ENCODE results near the gene ZNF628.
"Not testable (repeated sequence)": the region's sequence is repeated elsewhere in the genome, so short reads cannot be mapped to it uniquely, and the experiment has no call there.

Gene ZNF628

GRCh38 chr19:55441692-55442321 lies 34.6 kb upstream of the ZNF628 start:
- Histone ChIP-seq H3K4me2 (ENCODE audit: low read length) (no peak overlapping the region), H3K4me1 (ENCODE audit: control insufficient read depth, insufficient read depth, low read length) (peaks cover 3% of the 10 kb centered on the region), H3K4me3 (ENCODE audit: low read length) (no peak overlapping the region), H3K9me3 (replicated peaks; ENCODE audit: low read length) (no peaks in the 10 kb centered on the region), H3K36me3 (ENCODE audit: insufficient read depth, low read length) (no peaks in the 10 kb centered on the region), H3K27me3 (ENCODE audit: control insufficient read depth, insufficient read depth, low read length) (peaks cover 67% of the 10 kb centered on the region), H3K9ac (ENCODE audit: low read depth, low read length) (no peak overlapping the region)

GRCh38 chr19:55442372-55442961 lies 34.0 kb upstream of the ZNF628 start:
- Histone ChIP-seq H3K36me3 (ENCODE audit: insufficient read depth, low read length) (no peaks in the 10 kb centered on the region), H3K27me3 (ENCODE audit: control insufficient read depth, insufficient read depth, low read length) (peaks cover 72% of the 10 kb centered on the region), H3K4me1 (ENCODE audit: control insufficient read depth, insufficient read depth, low read length) (peaks cover 3% of the 10 kb centered on the region), H3K4me3 (ENCODE audit: low read length) (no peak overlapping the region), H3K9ac (ENCODE audit: low read depth, low read length) (no peak overlapping the region), H3K4me2 (ENCODE audit: low read length) (no peak overlapping the region), H3K9me3 (replicated peaks; ENCODE audit: low read length) (no peaks in the 10 kb centered on the region)

DNA sequence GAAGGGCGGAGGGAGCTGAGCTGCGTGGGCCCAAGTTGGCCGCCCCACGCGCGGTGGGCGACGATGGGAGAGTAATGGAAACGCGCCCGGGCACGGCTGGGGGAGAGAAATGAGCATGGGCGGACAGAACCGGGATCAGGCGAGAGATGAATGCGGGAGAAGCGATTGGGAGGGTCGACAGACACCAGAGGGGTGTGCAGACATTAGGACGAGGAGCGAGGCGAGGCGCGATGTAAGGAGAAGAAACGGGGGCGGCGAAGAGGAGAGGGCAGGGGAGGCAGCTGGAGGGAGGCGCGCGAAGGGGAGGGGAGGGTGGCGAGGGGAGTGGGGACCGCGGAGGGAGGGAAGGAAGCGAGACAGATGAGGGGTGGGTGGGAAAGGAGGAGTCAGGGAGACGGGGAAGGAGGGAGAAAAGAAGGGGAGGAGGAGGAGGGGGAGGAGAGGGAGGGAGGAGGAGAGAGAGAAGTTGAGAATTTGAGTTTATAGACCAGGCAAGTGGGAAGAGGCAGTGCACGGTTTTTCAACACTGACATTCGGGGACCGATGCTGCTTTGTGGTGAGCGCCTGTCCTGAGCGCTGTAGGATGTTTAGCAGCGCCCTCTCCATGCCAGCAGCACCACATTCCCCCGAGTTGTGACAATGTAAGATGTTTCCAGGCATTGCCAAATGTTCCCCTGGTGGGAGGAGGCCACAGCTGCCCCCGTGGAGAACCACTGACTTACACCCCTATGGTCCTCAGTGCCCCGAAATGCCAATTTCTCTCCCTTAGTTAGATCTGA lies 33.2 kb upstream of the ZNF628 start, which contains the start of gene SHISA7:
Gene SHISA7 (minus strand): TSS at position 256 of the 779 bp plus-strand sequence. CDS start 437 bp downstream, outside the sequence.
- H3K9me3 ChIP-seq (replicated peaks; ENCODE audit: low read length): no peaks in the 10 kb centered on the region
- H3K36me3 ChIP-seq (ENCODE audit: insufficient read depth, low read length): no peaks in the 10 kb centered on the region
- peaks cover 3% of the 10 kb centered on the region for H3K4me1 ChIP-seq (ENCODE audit: control insufficient read depth, insufficient read depth, low read length)
- no peak within 1 kb of the TSS for H3K4me2 ChIP-seq (ENCODE audit: low read length)
- H3K27me3 ChIP-seq (ENCODE audit: control insufficient read depth, insufficient read depth, low read length): peaks cover 77% of the 10 kb centered on the region
- no peak within 1 kb of the TSS for H3K4me3 ChIP-seq (ENCODE audit: low read length)
- H3K9ac ChIP-seq (ENCODE audit: low read depth, low read length): no peak within 1 kb of the TSS

DNA sequence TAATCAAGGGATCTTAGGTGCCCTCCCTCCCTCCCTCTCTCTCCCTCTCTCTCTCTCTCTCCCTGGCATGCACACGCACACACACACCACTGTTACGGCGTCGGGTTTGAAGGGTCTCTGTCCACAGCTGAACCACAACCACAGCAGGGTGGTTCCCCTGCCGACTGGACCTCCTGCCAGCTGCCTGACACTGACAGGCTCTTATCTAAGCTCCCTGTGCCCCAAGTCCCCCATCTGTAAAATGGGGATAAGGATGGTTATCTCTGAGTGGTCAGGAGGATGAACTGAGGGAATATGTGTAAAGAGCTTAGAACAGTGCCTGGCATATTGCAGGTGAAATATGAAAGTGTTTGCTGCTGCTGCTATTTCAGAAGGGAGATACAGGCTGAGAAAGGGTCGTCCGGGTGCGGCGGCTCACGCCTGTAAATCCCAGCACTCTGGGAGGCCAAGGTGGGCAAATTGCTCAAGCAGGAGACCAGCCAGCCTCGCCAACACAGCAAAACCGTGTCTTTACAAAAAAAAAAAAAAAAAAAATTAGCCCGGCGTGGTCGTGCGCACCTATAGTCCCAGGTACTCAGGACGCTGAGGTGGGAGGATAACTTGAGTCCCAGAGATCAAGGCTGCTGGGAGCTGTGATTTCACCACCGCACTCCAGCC lies 32.5 kb upstream of the ZNF628 start:
- H3K9me3 ChIP-seq (replicated peaks; ENCODE audit: low read length): no peaks in the 10 kb centered on the region
- H3K36me3 ChIP-seq (ENCODE audit: insufficient read depth, low read length): no peaks in the 10 kb centered on the region
- H3K4me1 ChIP-seq (ENCODE audit: control insufficient read depth, insufficient read depth, low read length): peaks cover 3% of the 10 kb centered on the region
- peaks cover 75% of the 10 kb centered on the region for H3K27me3 ChIP-seq (ENCODE audit: control insufficient read depth, insufficient read depth, low read length)
- no peak overlapping the region for H3K4me3 ChIP-seq (ENCODE audit: low read length)
- H3K9ac ChIP-seq (ENCODE audit: low read depth, low read length): no peak overlapping the region
- no peak overlapping the region for H3K4me2 ChIP-seq (ENCODE audit: low read length)

DNA sequence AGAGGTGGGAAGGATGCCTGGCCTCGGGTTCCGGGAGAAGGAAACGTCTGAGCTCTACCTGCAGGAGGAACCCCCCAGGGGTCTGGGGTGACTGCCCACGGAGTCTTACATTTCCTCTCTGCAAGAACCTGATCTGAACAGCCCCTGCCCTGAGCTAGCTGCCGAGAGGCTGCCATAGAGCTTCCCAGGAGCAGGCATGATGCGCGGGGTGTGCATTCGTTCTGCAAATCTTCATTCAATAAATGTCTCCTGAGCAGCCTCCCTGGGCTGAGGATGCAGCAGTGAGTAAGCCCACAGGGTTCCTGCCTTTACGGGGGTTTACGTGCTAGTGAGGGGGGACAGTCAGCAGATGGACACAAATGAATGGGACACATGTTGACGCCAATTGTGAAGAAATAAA lies 31.8 kb upstream of the ZNF628 start:
- Histone ChIP-seq H3K4me3 (ENCODE audit: low read length) (no peak overlapping the region), H3K36me3 (ENCODE audit: insufficient read depth, low read length) (no peaks in the 10 kb centered on the region), H3K27me3 (ENCODE audit: control insufficient read depth, insufficient read depth, low read length) (peaks cover 74% of the 10 kb centered on the region), H3K4me2 (ENCODE audit: low read length) (no peak overlapping the region), H3K9ac (ENCODE audit: low read depth, low read length) (no peak overlapping the region), H3K9me3 (replicated peaks; ENCODE audit: low read length) (no peaks in the 10 kb centered on the region), H3K4me1 (ENCODE audit: control insufficient read depth, insufficient read depth, low read length) (peaks cover 3% of the 10 kb centered on the region)

DNA sequence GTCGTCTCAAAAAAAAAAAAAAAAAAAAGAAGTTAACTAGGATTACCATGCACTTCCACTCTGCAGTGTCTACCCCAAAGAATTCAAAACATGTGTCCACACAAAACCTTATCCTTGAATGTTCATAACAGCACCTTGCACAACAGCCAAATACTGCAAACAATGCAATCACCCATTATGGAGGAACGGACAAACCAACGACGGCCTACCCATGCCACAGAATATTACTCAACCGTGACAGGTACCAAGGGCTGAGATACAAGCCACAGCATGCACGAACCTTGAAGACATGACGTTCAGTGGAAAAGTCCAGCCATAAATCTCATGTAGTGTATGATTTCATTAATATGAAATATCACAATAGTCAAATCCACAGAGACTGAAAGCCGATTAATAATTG lies 30.4 kb upstream of the ZNF628 start:
- no peaks in the 10 kb centered on the region for H3K9me3 ChIP-seq (replicated peaks; ENCODE audit: low read length)
- H3K9ac ChIP-seq (ENCODE audit: low read depth, low read length): no peak overlapping the region
- H3K36me3 ChIP-seq (ENCODE audit: insufficient read depth, low read length): no peaks in the 10 kb centered on the region
- H3K4me1 ChIP-seq (ENCODE audit: control insufficient read depth, insufficient read depth, low read length): no peaks in the 10 kb centered on the region
- no peak overlapping the region for H3K4me2 ChIP-seq (ENCODE audit: low read length)
- no peak overlapping the region for H3K4me3 ChIP-seq (ENCODE audit: low read length)
- H3K27me3 ChIP-seq (ENCODE audit: control insufficient read depth, insufficient read depth, low read length): peaks cover 72% of the 10 kb centered on the region

DNA sequence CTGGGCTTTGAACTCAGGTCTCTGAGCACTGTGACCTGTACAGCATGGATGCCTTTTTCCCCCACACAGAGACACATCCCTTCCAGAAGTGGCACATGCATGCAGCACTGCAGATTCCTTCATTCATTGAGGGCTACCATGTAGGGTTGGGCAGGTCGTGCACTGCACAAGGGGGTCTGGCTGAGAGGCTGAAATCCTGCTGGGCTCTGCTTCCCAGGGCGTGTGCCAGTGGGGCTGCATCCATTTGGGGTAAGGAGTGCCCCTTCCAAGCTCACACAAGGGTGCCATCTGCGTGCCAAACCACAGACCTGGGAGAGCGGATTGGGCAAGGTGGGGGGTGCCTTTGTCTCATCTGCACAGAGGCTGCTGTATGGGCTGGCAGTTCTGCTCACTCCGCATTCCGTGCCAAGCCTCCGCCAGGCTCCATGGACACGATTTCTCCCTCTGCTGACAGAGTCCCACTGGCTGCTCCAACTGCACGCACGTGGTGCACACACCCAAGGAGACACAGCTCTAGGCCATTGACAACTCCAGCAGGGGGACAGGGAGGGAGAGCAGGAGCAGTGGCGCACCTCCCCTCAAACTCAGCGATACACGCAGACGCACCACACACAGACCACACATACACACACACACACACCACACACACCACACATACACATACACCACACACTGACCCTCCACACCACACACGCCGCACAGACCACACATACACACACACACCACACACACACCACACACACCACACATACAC lies 28.8 kb upstream of the ZNF628 start:
- no peak overlapping the region for H3K4me3 ChIP-seq (ENCODE audit: low read length)
- no peaks in the 10 kb centered on the region for H3K9me3 ChIP-seq (replicated peaks; ENCODE audit: low read length)
- H3K27me3 ChIP-seq (ENCODE audit: control insufficient read depth, insufficient read depth, low read length): peaks cover 72% of the 10 kb centered on the region
- no peaks in the 10 kb centered on the region for H3K36me3 ChIP-seq (ENCODE audit: insufficient read depth, low read length)
- H3K4me1 ChIP-seq (ENCODE audit: control insufficient read depth, insufficient read depth, low read length): no peaks in the 10 kb centered on the region
- H3K4me2 ChIP-seq (ENCODE audit: low read length): no peak overlapping the region
- no peak overlapping the region for H3K9ac ChIP-seq (ENCODE audit: low read depth, low read length)

DNA sequence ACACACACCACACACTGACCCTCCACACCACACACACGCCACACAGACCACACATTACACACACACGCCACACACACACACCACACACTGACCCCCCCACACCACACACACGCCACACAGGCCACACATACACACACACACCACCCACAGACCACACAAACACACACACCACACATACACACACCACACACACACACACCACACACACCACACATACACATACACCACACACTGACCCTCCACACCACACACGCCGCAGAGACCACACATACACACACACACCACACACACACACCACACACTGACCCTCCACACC lies 28.3 kb upstream of the ZNF628 start:
- not testable (repeated sequence) for H3K4me2 ChIP-seq (ENCODE audit: low read length); H3K4me1 ChIP-seq (ENCODE audit: control insufficient read depth, insufficient read depth, low read length); H3K4me3 ChIP-seq (ENCODE audit: low read length); H3K9me3 ChIP-seq (replicated peaks; ENCODE audit: low read length); H3K36me3 ChIP-seq (ENCODE audit: insufficient read depth, low read length); H3K9ac ChIP-seq (ENCODE audit: low read depth, low read length)
- peaks cover 68% of the 10 kb centered on the region for H3K27me3 ChIP-seq (ENCODE audit: control insufficient read depth, insufficient read depth, low read length)

- no peaks in the 10 kb centered on the region for H3K9me3 ChIP-seq (replicated peaks; ENCODE audit: low read length)
- no peak overlapping the region for H3K9ac ChIP-seq (ENCODE audit: low read depth, low read length)
- no peak overlapping the region for H3K4me2 ChIP-seq (ENCODE audit: low read length)
- no peaks in the 10 kb centered on the region for H3K4me1 ChIP-seq (ENCODE audit: control insufficient read depth, insufficient read depth, low read length)
- H3K36me3 ChIP-seq (ENCODE audit: insufficient read depth, low read length): no peaks in the 10 kb centered on the region
- H3K4me3 ChIP-seq (ENCODE audit: low read length): no peak overlapping the region
- H3K27me3 ChIP-seq (ENCODE audit: control insufficient read depth, insufficient read depth, low read length): peaks cover 56% of the 10 kb centered on the region
Measured at GRCh38 chr19:55449469-55449868, 26.9 kb upstream of the ZNF628 start.

DNA sequence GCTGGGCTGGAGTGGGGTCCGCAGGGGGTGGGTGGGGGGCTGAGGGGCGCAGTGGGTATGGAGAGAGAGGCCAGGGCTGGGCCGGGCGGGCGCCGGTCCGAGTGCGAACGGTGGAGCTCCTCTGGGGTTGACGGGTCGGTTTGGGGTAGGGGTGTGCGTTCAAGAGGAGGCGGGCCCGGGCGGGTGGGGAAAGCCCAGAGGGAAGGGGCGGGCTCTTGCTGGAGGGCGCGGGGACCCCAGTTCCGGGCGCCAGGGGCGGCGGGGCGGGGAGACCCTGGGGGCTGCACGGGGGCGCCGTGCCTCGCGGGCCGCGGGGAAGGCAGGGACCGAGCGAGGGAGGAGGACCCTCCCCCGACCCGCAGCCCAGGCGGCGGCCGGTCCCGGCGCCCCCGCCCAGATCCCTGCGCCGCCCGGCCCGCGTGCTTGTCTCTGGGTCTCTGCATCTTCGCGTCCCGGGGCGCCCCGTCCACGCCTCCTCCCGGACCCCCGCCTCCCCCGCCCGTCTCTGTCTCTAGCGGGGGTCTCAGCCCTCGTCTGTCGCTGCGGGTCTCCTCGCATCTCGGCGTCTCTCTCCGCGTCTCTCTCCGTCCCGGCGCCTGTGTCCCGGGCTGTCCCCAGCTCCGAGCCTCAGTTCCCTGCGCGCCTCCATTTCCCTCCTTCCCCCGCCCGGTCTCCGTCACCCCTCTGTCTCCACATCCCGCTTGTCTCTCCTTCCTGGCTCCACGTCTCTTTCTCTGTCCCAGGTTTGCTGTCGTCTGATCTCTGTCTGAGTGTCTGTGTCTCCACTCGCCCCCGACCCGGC lies 25.1 kb upstream of the ZNF628 start:
- Histone ChIP-seq H3K36me3 (ENCODE audit: insufficient read depth, low read length) (no peaks in the 10 kb centered on the region), H3K4me3 (ENCODE audit: low read length) (no peak overlapping the region), H3K4me1 (ENCODE audit: control insufficient read depth, insufficient read depth, low read length) (no peaks in the 10 kb centered on the region), H3K9ac (ENCODE audit: low read depth, low read length) (no peak overlapping the region), H3K9me3 (replicated peaks; ENCODE audit: low read length) (no peaks in the 10 kb centered on the region), H3K27me3 (ENCODE audit: control insufficient read depth, insufficient read depth, low read length) (peaks cover 42% of the 10 kb centered on the region), H3K4me2 (ENCODE audit: low read length) (peak overlapping the region; percentile 47)
